Measurements from ENCODE around the gene ERC2.

ERC2 gene

GRCh38 chr3:55649554-55649953 is 818.7 kb downstream of the ERC2 start:
- Histone ChIP-seq H3K27me3 (ENCODE audit: insufficient read depth, low read length, poor library complexity, severe bottlenecking) (no peaks in the 10 kb centered on the region), H3K4me1 (ENCODE audit: insufficient read depth, low read length, poor library complexity, severe bottlenecking) (peaks cover 9% of the 10 kb centered on the region), H3K9ac (ENCODE audit: low read depth, low read length, poor library complexity, severe bottlenecking) (no peak overlapping the region), H4K20me1 (ENCODE audit: insufficient read depth, low read length, poor library complexity, severe bottlenecking) (no peaks in the 10 kb centered on the region), H3K4me3 (ENCODE audit: low read length, poor library complexity, severe bottlenecking) (no peak overlapping the region), H3F3A (ENCODE audit: low read depth) (no peaks in the 10 kb centered on the region), H3K36me3 (ENCODE audit: insufficient read depth, low read length) (no peaks in the 10 kb centered on the region), H3K9me3 (ENCODE audit: insufficient read depth, low read depth, low read length) (no peaks in the 10 kb centered on the region), H2AFZ (ENCODE audit: low read length) (no peak overlapping the region), H3K9me2 (replicated peaks; ENCODE audit: low read depth, low read length) (no peaks in the 10 kb centered on the region), H3K4me2 (ENCODE audit: low read depth, low read length, poor library complexity, severe bottlenecking) (no peak overlapping the region), H3K79me2 (ENCODE audit: insufficient read depth, low read length) (no peaks in the 10 kb centered on the region)
- TF ChIP-seq CTCF (conservative IDR thresholded peaks at IDR 0.05; ENCODE audit: low read length) (no peak), EZH2phosphoT487 (IDR thresholded peaks at IDR 0.05; ENCODE audit: borderline replicate concordance) (no peak)

- H4K20me1 ChIP-seq (ENCODE audit: insufficient read depth, low read length, poor library complexity, severe bottlenecking): no peaks in the 10 kb centered on the region
- H3K9me3 ChIP-seq (ENCODE audit: insufficient read depth, low read depth, low read length): no peaks in the 10 kb centered on the region
- H3K36me3 ChIP-seq (ENCODE audit: insufficient read depth, low read length): no peaks in the 10 kb centered on the region
- H3K4me1 ChIP-seq (ENCODE audit: insufficient read depth, low read length, poor library complexity, severe bottlenecking): peaks cover 1% of the 10 kb centered on the region
- TF ChIP-seq EZH2phosphoT487 (IDR thresholded peaks at IDR 0.05; ENCODE audit: borderline replicate concordance): no peak
- TF ChIP-seq CTCF (conservative IDR thresholded peaks at IDR 0.05; ENCODE audit: low read length): no peak
- H3K9ac ChIP-seq (ENCODE audit: low read depth, low read length, poor library complexity, severe bottlenecking): no peak overlapping the region
- H2AFZ ChIP-seq (ENCODE audit: low read length): no peak overlapping the region
- no peaks in the 10 kb centered on the region for H3K27me3 ChIP-seq (ENCODE audit: insufficient read depth, low read length, poor library complexity, severe bottlenecking)
- no peaks in the 10 kb centered on the region for H3K79me2 ChIP-seq (ENCODE audit: insufficient read depth, low read length)
- H3K4me2 ChIP-seq (ENCODE audit: low read depth, low read length, poor library complexity, severe bottlenecking): no peak overlapping the region
- no peaks in the 10 kb centered on the region for H3K9me2 ChIP-seq (replicated peaks; ENCODE audit: low read depth, low read length)
- H3K4me3 ChIP-seq (ENCODE audit: low read length, poor library complexity, severe bottlenecking): no peak overlapping the region
- no peaks in the 10 kb centered on the region for H3F3A ChIP-seq (ENCODE audit: low read depth)
Measured at GRCh38 chr3:55648591-55649318, 819.5 kb downstream of the ERC2 start.

- Histone ChIP-seq H3K9ac (ENCODE audit: low read depth, low read length, poor library complexity, severe bottlenecking) (no peak overlapping the region), H3K4me2 (ENCODE audit: low read depth, low read length, poor library complexity, severe bottlenecking) (no peak overlapping the region), H3K79me2 (ENCODE audit: insufficient read depth, low read length) (no peaks in the 10 kb centered on the region), H3K9me3 (ENCODE audit: insufficient read depth, low read depth, low read length) (no peaks in the 10 kb centered on the region), H3K36me3 (ENCODE audit: insufficient read depth, low read length) (no peaks in the 10 kb centered on the region), H3K9me2 (replicated peaks; ENCODE audit: low read depth, low read length) (no peaks in the 10 kb centered on the region), H2AFZ (ENCODE audit: low read length) (no peak overlapping the region), H3F3A (ENCODE audit: low read depth) (no peaks in the 10 kb centered on the region), H3K4me1 (ENCODE audit: insufficient read depth, low read length, poor library complexity, severe bottlenecking) (no peaks in the 10 kb centered on the region), H3K4me3 (ENCODE audit: low read length, poor library complexity, severe bottlenecking) (no peak overlapping the region), H3K27me3 (ENCODE audit: insufficient read depth, low read length, poor library complexity, severe bottlenecking) (no peaks in the 10 kb centered on the region), H4K20me1 (ENCODE audit: insufficient read depth, low read length, poor library complexity, severe bottlenecking) (no peaks in the 10 kb centered on the region)
- no peak for TF ChIP-seq CTCF (conservative IDR thresholded peaks at IDR 0.05; ENCODE audit: low read length)
Measured at GRCh38 chr3:55647670-55648069, 820.6 kb downstream of the ERC2 start.
